ENCODE data around the gene SNX11. TPM values are rescaled to one million over a fixed set of nuclear protein-coding genes. Genes with fewer than 3 reads are reported as not detected.

Gene SNX11, protein sequence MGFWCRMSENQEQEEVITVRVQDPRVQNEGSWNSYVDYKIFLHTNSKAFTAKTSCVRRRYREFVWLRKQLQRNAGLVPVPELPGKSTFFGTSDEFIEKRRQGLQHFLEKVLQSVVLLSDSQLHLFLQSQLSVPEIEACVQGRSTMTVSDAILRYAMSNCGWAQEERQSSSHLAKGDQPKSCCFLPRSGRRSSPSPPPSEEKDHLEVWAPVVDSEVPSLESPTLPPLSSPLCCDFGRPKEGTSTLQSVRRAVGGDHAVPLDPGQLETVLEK
- total RNA-seq, result 22.3 to 24.7 TPM (median 22.5 TPM) in 3 replicates
- long read RNA-seq, transcript SNX11-202 (8 exons, 2,733 nt), result minor isoform, 6 of 63 reads
- long read RNA-seq, transcript SNX11-201 (7 exons, 2,315 nt), result major isoform, 41 of 63 reads
- long read RNA-seq, partial matches to known transcripts, result 2 of 63 reads
- long read RNA-seq, other reads (novel, unspliced or antisense), result 9 of 63 reads

DNA sequence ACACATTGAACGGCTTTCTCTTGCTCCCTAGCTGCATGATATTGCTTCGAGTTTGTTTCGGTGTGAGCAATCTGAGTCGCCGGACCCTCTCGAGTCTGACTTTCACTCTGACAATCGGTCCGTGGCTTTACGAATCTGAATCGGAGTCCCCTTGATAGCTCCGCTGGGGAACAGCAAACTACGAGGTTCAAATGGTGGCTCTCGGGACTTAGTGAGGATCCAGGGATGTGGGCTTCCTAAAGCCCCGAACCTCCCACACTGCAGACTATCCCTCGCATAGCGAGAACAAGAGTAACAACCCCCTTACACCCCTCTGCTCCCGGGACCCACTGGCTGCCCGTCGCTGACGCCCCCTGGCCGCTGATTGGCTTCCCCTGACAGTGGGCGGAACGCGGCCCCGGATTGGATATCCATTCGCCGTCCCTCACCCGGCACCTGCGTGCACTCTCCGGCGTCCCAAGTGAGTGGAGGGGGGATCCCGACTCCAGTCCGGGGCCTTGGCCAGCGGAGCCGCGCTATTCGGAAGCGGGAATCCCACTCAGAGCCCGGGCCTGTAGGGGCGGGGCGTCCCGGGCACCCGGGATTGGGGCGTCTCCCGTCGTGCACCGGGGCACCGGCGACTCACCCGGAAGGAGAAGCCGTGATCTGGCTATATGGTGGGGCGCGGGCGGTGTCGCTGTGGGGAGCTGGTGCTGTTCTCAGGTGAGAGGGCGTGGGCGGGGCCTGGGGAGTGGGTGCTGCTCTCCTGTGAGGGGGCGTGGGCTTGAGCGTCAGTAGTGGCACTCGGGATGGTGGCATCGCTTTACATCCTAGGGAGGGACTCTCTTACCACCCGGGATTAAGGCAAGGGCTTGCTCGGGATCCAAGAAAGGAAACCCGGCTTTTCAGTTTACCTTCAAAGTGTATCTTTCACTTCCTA is at the start of gene SNX11:
Gene SNX11, plus strand, starts transcription at position 630 of the 919 bp plus-strand sequence. CDS start 4,278 bp downstream, outside the sequence.
- no peaks in the 10 kb centered on the region for H3K27me3 Mint-ChIP-seq (ENCODE audit: low read depth)
- peak within 1 kb of the TSS; percentile 90 for H3K4me3 Mint-ChIP-seq (ENCODE audit: unreplicated experiment)
- H3K36me3 Mint-ChIP-seq (ENCODE audit: low read depth), result peaks cover 4% of the 10 kb centered on the region
- H3K9me3 Mint-ChIP-seq (ENCODE audit: low read depth), result no peaks in the 10 kb centered on the region
- DNase-seq (ENCODE audit: low spot score), result peak; percentile 95
- TF ChIP-seq, protein P1, sequence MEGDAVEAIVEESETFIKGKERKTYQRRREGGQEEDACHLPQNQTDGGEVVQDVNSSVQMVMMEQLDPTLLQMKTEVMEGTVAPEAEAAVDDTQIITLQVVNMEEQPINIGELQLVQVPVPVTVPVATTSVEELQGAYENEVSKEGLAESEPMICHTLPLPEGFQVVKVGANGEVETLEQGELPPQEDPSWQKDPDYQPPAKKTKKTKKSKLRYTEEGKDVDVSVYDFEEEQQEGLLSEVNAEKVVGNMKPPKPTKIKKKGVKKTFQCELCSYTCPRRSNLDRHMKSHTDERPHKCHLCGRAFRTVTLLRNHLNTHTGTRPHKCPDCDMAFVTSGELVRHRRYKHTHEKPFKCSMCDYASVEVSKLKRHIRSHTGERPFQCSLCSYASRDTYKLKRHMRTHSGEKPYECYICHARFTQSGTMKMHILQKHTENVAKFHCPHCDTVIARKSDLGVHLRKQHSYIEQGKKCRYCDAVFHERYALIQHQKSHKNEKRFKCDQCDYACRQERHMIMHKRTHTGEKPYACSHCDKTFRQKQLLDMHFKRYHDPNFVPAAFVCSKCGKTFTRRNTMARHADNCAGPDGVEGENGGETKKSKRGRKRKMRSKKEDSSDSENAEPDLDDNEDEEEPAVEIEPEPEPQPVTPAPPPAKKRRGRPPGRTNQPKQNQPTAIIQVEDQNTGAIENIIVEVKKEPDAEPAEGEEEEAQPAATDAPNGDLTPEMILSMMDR (IDR thresholded peaks at IDR 0.05), result peak; percentile 46
- H3K4me1 Mint-ChIP-seq (ENCODE audit: low read depth), result peaks cover 36% of the 10 kb centered on the region
- peak within 1 kb of the TSS; percentile 87 for H3K27ac Mint-ChIP-seq (ENCODE audit: unreplicated experiment)

DNA sequence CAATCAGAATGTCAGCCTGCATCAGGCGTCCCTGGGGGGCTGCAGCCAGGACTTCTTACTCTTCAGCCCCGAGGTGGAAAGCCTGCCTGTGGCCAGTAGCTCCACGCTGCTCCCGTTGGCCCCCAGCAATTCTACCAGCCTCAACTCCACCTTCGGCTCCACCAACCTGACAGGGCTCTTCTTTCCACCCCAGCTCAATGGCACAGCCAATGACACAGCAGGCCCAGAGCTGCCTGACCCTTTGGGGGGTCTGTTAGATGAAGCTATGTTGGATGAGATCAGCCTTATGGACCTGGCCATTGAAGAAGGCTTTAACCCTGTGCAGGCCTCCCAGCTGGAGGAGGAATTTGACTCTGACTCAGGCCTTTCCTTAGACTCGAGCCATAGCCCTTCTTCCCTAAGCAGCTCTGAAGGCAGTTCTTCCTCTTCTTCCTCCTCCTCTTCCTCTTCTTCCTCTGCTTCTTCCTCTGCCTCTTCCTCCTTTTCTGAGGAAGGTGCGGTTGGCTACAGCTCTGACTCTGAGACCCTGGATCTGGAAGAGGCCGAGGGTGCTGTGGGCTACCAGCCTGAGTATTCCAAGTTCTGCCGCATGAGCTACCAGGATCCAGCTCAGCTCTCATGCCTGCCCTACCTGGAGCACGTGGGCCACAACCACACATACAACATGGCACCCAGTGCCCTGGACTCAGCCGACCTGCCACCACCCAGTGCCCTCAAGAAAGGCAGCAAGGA is 49.0 kb upstream of the SNX11 start:
- no peak for DNase-seq (ENCODE audit: low spot score)
- Mint-ChIP-seq H3K36me3 (ENCODE audit: low read depth) (peaks cover 48% of the 10 kb centered on the region), H3K4me3 (ENCODE audit: unreplicated experiment) (no peak overlapping the region), H3K27me3 (ENCODE audit: low read depth) (no peaks in the 10 kb centered on the region), H3K4me1 (ENCODE audit: low read depth) (peaks cover 67% of the 10 kb centered on the region), H3K27ac (ENCODE audit: unreplicated experiment) (peak overlapping the region; percentile 100), H3K9me3 (ENCODE audit: low read depth) (no peaks in the 10 kb centered on the region)
- TF ChIP-seq, protein P1 (IDR thresholded peaks at IDR 0.05), result no peak

DNA sequence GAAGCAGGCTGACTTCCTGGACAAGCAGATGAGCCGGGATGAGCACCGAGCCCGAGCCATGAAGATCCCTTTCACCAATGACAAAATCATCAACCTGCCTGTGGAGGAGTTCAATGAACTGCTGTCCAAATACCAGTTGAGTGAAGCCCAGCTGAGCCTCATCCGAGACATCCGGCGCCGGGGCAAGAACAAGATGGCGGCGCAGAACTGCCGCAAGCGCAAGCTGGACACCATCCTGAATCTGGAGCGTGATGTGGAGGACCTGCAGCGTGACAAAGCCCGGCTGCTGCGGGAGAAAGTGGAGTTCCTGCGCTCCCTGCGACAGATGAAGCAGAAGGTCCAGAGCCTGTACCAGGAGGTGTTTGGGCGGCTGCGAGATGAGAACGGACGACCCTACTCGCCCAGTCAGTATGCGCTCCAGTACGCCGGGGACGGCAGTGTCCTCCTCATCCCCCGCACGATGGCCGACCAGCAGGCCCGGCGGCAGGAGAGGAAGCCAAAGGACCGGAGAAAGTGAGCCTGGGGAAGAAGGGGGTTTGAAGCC is 48.4 kb upstream of the SNX11 start:
- H3K27me3 Mint-ChIP-seq (ENCODE audit: low read depth), result no peaks in the 10 kb centered on the region
- no peak for DNase-seq (ENCODE audit: low spot score)
- TF ChIP-seq, protein P1 (IDR thresholded peaks at IDR 0.05), result no peak
- H3K36me3 Mint-ChIP-seq (ENCODE audit: low read depth), result peaks cover 47% of the 10 kb centered on the region
- H3K4me3 Mint-ChIP-seq (ENCODE audit: unreplicated experiment), result no peak overlapping the region
- peak overlapping the region; percentile 100 for H3K27ac Mint-ChIP-seq (ENCODE audit: unreplicated experiment)
- peaks cover 66% of the 10 kb centered on the region for H3K4me1 Mint-ChIP-seq (ENCODE audit: low read depth)
- H3K9me3 Mint-ChIP-seq (ENCODE audit: low read depth), result no peaks in the 10 kb centered on the region

- Mint-ChIP-seq H3K4me1 (ENCODE audit: low read depth) (peaks cover 65% of the 10 kb centered on the region), H3K36me3 (ENCODE audit: low read depth) (peaks cover 50% of the 10 kb centered on the region), H3K27ac (ENCODE audit: unreplicated experiment) (peak overlapping the region; percentile 81), H3K9me3 (ENCODE audit: low read depth) (no peaks in the 10 kb centered on the region), H3K27me3 (ENCODE audit: low read depth) (no peaks in the 10 kb centered on the region), H3K4me3 (ENCODE audit: unreplicated experiment) (peak overlapping the region; percentile 22)
- DNase-seq (ENCODE audit: low spot score), result no peak
- TF ChIP-seq, protein P1 (IDR thresholded peaks at IDR 0.05), result no peak
Observed at GRCh38 chr17:48060249-48060648, 47.3 kb upstream of the SNX11 start.

All from chondrocyte (in vitro differentiated cells).